Measurements from ENCODE around the gene BRCA1. TPM values are rescaled to one million over a fixed set of nuclear protein-coding genes. Genes with fewer than 3 reads are reported as not detected.

Gene BRCA1
- total RNA-seq, 1 donor from 2014 or later = 6.8 TPM

DNA sequence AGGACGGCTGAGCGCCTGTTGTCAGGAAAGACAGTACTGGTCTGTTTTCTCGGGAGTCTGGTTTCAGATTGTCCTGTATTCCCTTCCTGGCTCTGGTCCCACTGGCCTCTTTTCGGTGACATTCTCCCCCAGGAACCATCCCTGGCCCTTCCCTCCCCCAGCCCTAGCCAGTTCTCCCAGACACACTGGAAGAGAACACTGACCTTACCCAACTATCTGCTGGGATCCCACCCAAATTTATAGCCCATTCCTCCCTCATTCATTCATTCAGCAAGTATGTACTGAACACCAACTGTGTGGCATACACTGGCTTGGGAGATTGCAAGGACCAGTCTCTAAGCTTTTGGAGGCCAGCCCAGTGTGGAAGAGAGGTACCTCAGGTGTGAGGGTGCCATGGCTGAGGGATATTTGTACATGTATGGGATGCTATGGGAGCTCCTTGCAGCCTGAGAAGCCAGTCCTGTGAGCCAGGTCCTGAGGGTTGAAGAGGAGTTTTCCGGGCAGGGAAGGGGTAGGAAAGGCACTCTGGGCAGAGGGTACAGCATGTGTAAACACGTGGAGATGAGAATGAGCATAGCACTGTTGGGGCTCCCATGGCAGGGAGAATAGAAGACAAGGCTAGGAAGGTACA lies 94.9 kb downstream of the BRCA1 start:
- DNase-seq (no peak), ATAC-seq (peak; percentile 14)
- intact Hi-C loops (cut with micrococcal nuclease) = no loop called here

DNA sequence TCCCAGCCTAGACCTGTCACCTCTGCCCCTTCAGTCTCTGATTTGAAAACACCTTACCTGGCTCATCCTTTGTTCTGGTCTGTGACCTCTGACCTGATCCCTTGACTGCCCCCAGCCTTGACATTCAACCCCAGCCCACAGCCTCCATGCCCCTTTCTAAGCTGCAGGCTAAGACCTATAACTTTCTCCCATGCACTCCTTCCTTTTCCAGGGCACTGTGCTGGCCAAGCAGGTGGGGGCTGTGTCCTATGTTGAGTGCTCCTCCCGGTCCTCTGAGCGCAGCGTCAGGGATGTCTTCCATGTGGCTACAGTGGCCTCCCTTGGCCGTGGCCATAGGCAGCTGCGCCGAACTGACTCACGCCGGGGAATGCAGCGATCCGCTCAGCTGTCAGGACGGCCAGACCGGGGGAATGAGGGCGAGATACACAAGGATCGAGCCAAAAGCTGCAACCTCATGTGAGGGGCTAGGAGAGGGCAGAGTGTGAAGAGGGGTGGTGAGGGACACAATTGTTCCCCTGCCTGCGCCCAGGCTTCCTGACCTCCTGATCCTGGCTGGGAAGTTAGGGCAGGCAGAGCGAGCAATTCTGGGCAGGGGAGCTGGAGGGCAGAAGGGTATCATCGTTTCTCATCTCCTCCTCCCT lies 96.8 kb downstream of the BRCA1 start:
- no peak for DNase-seq
- ATAC-seq = no peak
- intact Hi-C loops (cut with micrococcal nuclease) = no loop called here

DNA sequence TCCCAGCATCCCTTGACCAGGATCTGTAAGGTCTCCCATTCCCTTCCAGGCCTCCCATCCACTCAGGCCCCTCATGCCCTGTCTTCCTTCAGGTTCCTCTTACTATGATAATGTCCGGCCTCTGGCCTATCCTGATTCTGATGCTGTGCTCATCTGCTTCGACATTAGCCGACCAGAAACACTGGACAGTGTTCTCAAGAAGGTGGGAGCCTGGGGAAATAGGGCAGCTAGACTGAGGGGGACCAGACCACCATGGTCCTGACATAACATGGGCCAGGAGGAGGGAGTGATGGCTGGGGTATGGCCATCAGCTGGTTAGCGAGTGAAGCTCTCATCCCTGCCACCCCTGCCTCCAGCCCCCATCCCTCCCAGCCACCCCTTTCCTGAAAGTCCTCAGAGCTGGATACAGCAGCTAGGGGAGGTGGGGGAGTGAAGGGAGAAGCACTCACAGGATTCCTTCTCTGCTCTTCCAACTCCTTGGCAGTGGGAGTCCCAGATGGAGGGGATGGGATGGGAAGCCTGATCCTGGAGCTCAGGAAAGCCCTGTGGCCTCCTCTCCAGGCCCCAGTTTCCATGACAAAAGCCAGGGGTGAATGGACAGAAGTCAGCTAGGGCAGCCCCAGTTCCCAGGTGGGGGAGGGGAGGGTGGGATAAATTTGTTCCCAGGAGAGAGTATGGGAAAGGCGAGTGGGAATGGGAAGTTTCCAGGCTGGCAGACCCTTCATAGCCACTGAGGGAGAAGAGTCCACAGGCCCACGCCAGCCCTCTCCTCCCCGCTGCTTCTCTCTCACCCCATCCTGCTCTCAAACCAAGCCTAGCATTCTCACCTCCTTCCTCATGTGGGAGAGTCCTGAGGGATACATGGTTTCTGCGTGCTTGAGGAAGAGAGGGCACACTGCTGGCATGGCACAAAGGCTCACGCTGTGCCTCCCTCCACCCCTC lies 97.8 kb downstream of the BRCA1 start:
- no peak for DNase-seq
- intact Hi-C loops (cut with micrococcal nuclease) = no loop called here
- ATAC-seq = no peak

DNA sequence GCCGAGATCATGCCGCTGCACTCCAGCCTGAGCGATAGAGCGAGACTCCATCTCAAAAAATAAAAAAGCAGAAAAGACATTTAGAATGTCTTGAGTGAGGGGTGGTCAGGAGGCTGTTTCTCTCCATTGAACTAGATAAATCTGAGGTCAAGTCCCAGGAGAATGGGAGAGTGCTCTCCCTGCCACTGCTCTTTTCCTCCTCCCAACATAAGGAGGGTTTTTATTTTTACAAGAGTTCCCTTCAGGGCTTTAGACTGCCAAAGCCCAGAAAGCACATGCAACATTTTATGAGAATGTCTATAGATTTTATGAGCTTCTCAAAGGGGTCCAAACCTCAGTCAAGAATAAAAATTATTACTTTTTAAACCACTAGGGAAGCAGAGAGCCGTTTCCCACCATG lies 98.6 kb downstream of the BRCA1 start:
- intact Hi-C loops (cut with micrococcal nuclease) = no loop called here
- ATAC-seq = no peak
- DNase-seq = no peak

DNA sequence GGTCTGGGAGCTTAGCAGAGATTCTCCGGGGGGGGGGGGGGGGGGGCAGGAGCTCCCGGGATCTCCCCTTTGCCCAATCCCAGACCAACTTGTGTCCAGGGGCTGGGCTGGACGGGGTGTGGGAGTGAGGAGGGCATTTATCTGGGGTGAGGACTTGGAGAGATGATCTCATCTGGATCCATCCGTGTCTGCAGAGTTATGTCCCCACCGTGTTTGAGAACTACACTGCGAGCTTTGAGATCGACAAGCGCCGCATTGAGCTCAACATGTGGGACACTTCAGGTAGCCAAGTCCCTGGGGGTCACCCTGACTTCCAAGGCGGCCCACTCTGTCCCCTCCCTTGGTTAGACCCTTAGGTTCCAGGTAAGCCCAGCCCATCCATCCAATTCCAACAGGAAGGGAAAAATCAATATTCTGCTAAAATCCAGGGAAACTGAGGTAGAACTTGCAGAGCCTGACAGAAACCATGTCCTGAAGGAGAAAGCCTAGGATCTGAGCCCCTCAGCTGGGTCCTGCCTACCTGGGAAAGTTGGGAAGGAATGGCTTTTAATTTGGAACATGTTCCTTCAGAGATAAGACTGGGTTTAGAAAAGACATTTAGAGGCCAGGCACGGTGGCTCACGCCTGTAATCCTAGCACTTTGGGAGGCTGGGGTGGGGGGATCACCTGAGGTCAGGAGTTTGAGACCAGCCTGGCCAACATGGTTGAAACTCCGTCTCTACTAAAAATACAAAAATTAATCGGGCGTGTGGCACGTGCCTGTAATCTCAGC lies 99.2 kb downstream of the BRCA1 start:
- DNase-seq = no peak
- ATAC-seq = no peak
- intact Hi-C loops (cut with micrococcal nuclease) = no loop called here

DNA sequence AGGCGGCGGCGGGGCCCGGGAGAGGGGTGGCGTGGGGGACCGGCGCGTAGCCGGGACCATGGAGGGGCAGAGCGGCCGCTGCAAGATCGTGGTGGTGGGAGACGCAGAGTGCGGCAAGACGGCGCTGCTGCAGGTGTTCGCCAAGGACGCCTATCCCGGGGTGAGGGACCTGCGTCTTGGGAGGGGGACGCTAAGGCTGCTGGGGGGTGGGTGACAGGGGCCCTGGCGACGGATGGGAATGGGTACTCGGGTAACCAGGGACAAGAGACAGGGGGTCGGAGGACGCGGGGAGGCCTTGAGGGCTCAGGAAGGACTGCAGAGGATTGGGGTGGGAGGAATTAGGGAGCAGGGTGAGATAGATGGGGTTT lies 99.9 kb downstream of the BRCA1 start:
- intact Hi-C loops (cut with micrococcal nuclease) = no loop called here
- DNase-seq (no peak), ATAC-seq (no peak)

DNA sequence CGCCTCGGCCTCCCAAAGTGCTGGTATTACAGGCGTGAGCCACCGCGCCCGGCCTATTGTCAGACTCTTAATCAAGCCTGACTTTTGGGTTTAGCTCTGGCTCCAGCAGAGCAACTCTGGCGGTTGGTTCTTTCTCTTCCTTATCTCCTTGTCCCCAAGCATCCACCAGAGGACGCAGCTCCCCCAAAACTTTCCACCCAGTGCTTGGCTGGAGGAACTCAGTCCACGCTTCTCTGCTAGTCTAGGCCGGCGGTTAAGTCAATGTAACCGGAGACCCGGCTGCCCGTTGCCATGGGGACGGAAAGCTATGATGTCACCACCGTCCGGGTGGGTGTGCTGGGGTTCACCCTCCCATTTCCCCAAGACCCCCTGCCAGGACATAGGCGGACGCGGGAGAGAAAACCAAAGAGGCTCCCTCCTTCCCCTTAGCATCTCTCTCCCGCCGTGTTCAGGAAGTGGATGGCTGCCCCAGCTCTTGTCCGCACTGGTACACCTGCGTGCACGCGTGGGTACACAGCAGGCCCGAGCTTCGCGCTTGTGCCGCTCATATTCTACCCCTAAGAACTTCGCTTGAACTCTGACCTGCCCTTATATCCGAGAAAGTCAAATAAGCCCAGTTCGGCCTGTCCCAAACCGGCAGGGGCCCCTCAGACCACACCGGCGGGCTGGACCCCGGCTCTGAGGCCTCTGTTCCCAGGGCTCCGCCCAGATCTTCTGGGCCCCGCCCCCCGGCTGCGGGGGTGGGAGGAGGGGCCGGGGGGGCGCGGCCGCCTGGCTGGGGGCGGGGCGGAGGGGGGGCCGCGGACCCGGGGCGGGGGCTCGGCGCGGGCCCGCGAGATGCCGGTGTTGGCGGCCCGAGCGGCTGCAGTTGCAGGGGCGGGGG lies 100.5 kb downstream of the BRCA1 start, which contains the start of gene RND2:
RND2 (plus strand) TSS at position 825 of the 883 bp plus-strand sequence. CDS start 117 bp downstream, outside the sequence.
- intact Hi-C loops (cut with micrococcal nuclease) = no loop called here
- ATAC-seq (peak; percentile 70), DNase-seq (peak; percentile 86)

DNA sequence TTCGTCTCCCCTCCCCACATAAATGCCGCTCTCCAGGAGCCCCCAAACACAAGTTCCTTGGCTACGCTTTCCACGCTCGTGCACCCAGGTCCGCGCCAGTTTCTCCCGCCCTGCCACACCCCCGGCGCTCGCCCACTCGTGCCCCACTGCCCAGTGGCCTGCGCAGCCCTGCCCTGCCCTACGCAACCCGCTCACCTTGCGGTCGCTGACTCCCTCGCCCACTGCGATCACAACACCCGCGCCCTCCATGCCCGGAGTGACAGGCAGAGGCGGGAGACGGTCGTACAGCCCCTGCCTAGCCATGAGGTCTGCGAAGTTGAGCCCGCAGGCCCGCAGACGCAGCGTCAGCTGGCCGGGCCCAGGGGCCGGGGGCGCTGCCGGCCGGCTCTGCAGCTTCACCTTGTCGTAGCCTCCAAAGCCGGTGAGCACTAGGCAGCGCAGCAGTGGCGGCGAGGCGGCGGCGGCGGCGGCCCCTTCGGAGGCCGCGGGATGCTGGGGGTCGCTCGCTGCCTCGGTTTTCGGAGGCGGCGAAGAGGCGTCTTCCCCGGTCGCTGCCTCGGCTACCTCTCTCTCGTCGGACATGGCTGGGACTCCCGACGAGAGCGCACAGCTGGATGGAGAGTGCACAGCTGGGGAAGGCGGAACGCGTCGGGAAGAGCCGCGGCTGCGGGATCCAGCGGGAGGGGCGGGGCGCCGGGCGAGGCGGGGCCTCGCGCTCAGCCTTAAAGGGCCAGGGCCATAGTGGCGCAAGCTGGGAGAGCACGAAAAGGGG lies 103.2 kb downstream of the BRCA1 start, which contains the start of gene VAT1:
VAT1 (minus strand) TSS at position 645 of the 772 bp plus-strand sequence; CDS start at position 582, 63 bp downstream.
- peak; percentile 83 for ATAC-seq
- peak; percentile 92 for DNase-seq
- intact Hi-C loops (cut with micrococcal nuclease) = no loop called here

DNA sequence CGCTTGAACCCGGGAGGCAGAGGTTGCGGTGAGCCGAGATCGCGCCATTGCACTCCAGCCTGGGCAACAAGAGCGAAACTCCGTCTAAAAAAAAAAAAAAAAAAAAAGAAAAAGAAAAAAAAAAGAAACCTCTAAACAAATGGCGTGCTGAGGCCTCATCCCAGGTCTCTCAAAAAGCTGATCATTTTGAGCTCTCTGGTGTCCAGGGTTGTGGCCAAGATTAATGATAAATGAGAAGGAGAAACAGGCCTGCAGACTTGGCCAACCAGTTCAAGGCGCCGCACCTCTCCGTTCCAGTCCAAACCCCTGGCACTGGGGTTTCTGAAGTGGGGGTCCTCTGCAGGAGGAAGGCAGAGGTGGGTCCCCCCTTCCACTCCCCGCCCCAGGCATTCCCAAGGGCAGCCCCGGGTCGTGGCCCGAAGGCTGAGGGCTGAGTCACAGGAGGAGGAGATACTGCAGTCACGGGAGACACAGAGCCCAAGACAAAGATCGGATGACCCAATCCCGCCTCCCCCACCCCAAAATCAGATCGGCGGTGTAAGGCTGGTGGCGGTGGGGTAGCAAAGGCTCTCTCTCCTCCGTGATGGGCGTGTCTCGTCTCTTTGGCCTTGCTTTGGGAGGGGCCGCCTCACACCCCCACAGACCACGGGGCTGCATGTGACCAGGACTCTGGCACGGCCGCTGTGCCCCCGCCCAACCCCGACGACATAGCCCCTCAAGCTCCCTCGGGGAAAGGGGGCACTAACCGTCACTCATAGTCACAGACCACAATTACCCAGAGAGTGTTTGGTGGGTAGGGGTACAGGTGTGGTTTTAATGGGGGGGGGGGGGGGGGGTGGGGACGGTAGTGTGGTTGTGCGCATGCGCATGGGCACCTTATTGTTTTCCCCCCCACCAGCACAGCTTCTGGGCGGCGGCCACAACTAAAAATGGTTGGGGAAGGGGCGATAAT lies 104.1 kb downstream of the BRCA1 start:
- ATAC-seq (peak; percentile 41), DNase-seq (peak; percentile 77)
- intact Hi-C loops (cut with micrococcal nuclease) = no loop called here

DNA sequence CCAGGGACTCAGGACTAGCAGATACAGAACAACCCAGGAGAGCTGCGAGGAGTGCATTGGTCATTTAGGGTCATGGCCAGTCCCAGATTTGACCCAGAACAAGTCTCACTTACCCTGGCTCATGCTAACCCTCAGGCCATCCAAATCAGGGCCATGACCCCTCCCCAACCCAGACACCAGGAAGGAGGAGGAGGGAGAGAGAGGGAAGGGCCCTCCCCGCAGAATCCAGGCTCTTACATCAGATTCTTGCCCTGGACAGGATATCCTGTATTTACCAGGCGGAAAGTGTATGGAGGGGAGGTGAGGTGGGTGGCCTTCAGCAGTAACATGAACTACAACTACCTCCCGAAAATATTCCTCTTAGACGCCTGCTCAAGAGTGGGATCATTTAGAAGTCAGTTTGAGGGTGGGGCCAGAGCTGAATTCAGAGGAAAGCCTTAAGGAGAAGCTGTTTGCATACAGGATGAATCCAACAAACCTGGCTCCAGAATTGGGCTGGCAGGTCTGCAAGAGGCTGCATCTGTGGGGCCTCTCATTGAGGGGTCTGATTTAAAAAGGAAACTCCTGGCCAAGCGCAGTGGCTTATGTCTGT lies 105.0 kb downstream of the BRCA1 start:
- ATAC-seq = no peak
- no peak for DNase-seq
- intact Hi-C loops (cut with micrococcal nuclease) = no loop called here

DNA sequence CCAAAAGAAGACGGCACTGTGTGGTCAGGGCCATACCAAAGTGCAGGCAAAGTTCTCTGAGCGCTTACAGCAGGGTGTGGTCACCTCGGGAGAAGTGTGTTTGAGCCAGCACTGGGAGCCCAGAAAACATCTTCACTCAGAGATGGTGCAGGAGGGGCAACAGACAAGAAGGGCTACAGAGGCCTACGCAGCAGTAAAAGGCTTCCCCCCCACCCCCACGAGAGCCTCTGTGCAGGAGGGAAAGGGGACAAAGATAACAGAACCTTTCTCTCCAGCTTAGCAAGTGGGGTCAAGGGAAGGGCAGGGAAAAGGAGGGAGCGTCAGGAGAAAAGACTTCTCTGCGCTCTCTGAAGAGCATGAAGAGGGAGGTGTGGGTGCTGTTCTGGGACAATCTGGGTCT lies 105.7 kb downstream of the BRCA1 start:
- DNase-seq = no peak
- intact Hi-C loops (cut with micrococcal nuclease) = no loop called here
- no peak for ATAC-seq

DNA sequence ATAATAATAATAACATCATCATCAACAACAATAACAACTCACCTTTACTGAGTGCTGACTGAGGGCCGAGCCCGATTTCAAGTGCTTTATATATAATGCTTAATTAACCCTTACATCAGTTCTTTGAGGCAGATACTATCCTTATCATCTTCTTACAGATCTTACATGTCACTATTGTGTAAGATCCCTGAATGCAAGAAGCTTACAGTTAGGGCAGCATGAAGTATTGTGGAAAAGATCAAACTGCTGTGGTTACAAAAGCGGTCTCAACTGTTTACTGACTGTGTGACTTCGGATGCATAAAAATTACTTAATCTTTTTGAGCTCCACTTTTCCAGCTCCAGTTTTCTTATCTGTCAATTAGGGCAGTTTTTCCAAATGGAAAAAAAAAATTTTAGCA lies 106.2 kb downstream of the BRCA1 start:
- intact Hi-C loops (cut with micrococcal nuclease) = no loop called here
- no peak for DNase-seq
- no peak for ATAC-seq

DNA sequence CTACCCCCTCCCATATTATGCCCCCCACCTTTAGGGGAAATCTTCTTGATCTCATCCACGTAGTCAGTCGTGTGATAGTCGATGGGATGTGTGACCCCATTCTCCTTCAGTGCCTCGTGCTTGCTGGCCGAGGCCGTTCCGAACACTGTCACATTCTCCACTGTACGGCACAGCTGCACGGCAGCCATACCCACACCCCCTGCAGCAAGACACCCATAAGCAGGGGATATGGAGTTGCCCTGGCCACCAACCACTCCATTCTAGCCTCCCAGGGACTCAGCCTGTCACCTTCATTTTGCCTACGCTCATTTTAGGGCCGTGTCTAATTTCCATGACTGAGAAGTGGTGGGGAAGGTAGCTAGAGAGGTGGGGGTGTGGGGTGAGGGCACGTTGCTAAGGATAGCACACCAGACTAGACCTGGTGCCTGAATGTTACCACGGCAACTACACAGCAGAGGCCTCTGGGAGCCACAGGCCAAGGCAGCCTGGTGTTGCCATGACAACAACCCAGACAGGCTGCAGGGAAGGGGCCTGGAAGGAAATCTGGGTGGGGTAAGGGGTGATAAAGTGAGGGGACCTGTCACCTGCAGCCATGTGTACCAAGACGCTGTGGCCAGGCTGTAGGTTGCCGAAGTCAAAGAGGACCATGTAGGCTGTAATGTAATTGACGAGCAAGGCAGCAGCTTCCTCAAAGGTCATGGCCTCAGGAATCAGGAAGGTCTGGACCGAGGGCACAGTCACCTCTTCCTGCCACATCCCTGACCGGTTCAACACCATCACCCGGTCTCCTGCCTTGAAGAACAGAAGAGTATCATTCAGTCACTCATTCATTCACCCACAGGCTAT lies 106.9 kb downstream of the BRCA1 start:
- DNase-seq (no peak), ATAC-seq (no peak)
- intact Hi-C loops (cut with micrococcal nuclease) = no loop called here

DNA sequence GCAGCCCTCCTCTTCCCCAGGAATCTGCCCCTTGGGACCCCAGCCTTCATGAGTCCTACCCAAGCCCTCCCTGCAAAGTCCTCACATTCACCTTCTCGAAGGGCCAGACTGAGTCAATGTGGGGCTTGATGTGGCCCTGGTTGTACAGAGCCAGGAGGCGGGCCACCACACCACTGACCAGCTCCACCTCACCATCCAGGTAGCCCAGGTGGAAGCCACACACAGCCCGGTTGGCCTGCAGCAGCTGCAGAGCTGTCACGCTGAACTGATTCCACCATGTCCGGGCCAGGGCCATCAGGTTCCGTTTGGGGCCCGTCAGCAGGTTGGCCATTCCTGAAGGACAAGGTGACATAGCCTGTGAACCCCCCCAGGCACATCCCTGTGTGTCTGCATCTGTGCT lies 108.9 kb downstream of the BRCA1 start:
- intact Hi-C loops (cut with micrococcal nuclease) = no loop called here
- ATAC-seq (no peak), DNase-seq (no peak)

DNA sequence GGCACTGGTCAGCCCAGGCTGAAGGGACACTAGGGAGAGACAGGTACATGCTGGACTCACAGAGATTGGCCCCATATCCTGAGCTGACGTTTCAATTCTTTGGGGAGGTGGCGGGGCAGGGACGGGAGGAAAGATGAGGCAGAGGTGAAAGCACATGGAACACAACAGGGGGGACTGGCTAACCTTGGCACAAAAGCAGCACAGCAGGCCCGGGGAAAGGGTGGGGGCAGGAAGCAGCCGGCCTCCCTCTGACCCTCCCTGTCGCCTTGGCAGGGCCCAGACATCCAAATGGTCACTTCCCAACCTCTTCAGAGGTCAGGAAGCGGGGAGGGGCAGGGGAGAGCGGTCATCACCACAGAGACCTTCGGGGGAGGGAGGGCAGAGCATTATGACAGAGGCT lies 109.6 kb downstream of the BRCA1 start:
- intact Hi-C loops (cut with micrococcal nuclease) = no loop called here
- peak; percentile 52 for ATAC-seq

More for the DNA sequence above, 109.6 kb downstream of the BRCA1 start:
- peak; percentile 70 for DNase-seq

Measured in left ventricle myocardium superior (tissue), 1 donor.